Measurements from ENCODE around the gene SEC14L3.
"Not testable (repeated sequence)": the region's sequence is repeated elsewhere in the genome, so short reads cannot be mapped to it uniquely, and the experiment has no call there.

Gene SEC14L3

DNA sequence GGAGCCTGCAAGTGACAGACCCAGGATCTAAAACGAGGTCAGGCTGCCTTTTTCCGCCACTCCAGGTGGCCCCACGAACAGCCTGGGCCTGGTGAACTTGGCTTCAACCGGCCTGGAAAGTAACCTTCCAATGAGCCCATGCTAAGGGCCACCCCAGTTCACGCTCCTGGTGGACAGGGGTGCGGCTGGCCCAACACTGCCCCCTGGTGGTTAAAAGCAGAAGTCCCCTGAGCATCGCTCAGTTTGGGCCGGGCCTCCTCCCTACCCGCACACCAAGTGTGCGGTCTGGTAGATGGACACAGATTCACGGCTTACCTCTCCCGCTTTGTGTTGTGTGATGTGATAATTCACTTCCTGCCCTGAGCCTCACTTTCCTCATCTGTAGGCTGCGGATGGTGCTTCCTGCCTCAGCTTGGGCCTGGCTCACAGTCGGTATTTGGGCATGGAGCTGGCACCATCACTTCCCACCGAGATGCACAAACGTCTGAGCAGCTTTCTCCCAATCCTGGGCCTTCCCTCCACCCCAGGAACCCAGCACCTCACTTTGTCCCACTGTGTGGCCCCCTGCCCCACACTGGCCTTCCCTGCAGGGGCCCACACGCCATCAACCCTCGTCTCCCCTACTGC lies 13.7 kb upstream of the SEC14L3 start:
- no peak for DNase-seq

DNA sequence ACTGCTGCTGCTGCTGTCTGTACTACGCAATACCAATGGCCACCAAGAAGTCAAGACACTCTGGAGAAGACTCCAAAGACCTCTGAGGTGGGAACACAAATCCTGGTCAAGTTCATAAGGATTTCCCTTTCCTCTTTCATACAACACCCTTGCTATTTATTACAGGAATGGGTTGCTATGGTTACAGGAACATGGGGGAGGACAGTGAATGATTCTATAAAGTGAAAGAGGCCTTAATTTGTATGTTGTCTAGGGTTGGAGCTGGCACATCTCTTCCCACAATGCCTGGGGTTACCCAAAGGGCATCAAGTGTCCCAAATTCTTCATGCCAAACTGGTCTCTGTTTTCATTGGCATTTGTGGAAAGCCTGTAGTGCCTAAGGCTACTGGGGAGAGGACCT lies 11.4 kb upstream of the SEC14L3 start:
- DNase-seq: no peak

DNA sequence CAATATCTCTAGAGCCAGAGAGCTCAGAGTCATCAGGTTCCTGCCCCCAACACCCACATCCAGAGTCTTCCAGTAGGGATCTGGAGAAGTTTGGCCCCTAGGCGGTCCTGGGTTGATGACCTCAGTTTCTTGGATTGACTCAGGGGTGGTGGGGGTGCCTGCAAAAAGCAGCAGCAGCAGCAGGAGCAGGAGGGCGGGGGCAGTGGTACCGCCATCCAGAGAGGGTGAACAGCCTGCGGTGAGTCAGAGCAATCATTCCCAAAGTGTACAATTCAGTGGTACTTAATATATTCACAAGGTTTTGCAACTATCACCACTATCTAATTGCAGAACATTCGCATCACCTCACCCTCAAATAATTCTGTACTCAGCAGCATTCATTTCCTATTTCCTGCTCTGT lies 9.9 kb upstream of the SEC14L3 start:
- DNase-seq: no peak

DNA sequence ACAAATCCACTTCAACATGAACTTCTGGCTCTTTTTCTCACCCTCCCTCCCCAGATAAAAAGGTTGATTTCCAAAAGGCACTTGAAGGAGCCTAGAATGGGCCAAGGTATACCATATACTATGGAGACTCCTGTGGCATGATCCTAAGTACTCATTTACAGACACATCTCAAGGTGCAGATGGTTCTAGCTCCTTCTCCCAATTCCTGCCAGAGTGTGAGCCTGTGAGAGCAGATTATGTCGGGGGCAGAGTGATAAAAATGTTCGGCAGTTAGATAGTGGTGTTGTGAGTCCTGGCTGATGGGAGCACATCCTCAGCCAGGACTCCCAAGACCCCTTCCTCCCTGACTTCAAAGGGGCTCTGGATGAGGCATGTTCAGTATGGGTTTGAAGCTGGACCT lies 8.2 kb upstream of the SEC14L3 start:
- DNase-seq: no peak

DNA sequence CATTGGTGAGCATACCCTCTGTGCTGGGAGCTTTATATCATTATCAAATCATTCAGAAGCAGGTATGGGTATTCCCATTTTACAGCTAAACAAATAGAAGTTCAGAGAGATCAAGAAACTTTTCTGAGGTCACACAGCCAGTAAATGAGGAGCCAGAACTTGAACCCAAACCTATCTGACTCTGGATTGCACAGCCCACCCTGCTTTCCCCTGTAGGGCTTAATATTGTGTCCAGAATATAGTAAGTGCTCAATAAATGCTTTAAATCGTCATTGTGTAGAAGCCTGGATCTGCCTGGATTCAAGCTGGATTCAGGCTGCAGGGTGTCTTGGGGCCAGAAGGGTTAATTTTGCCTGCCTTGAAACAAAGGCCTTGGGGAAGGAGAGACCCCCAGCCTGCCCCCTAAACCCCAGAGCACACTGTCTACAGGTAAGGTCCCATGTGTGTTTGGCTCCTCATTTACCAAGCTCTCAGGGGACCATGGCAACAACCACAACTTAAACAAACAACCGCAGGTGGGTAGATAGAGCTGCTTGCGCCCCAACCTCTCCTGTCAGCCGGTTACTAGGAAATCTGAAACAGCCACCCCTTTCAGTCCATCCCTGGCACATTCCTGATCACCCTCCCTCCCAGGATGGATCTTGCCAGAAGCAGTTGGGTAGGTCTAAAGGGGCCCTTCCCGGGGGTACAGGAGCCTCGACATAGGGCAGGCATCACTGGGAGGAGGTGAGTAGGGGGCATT lies 3.0 kb upstream of the SEC14L3 start:
- DNase-seq: no peak

DNA sequence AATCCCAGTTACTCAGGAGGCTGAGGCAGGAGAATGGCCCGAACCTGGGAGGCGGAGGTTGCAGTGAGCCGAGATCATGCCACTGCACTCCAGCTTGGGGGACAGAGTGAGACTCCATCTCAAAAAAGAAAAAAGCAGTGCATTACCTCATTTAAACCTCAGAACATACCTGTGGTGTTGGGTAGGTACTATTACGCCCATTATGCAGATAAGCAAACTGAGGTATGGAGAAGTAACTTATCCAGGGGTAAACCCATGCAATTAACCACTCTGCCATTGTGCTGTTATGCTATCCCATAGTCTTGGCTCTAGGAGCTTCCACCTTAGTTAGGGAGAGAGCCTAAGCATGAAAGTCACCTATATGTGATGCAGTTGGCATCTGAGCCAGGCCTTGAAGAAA lies 2.3 kb upstream of the SEC14L3 start:
- DNase-seq: no peak

DNA sequence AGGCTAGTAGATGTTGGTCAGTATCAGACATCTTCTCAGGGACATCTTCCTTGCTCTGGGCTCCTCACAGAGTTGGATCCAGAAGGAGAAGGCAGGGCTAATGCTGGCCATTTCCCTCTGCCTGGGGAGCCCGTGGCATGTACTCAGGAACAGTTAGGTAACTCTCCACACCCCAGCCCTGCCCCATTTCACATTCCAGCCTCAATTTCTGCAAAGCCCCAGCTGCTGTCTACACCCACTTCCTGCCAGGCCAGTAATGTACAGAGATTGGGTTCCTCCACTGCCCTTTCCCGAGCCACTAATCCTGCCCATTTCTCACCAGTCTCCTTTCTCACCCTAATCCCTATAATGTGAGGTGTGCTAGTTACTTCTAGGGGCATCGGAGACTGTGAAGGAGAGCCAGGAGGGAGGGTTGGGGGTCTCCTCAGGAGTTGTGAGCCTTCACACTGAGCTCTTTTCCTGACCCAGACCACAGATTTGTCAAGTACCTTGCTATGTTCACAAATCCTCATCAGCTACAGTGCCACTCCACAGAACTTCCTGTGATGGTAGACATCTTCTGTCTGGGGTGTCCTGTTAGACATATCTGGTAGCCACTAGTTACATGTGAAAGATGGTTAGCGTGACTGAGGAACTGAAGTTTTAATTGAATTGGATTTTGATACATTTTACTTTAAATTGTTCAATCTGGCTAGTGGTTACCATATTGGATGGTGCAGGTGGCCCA lies 1.3 kb upstream of the SEC14L3 start:
- DNase-seq: no peak

DNA sequence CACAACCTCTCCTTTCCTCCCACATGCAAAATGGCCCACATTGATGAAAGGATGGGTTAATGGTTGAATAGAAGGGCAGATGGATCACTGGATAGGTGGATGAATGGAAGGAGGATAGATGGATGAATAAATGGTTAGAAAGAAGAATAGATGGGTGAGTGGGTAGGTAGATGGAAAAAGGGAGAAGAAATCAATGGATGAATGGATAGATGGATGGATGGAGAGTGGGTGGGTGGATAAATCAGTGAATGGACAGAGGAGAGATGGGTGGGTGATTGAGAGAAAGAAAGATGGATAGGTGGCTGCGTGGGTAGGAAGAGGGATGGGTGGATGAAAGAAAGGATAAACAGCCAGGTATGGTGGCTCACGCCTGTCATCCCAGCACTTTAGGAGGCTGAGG lies 1.2 kb downstream of the SEC14L3 start:
- no peak for DNase-seq

DNA sequence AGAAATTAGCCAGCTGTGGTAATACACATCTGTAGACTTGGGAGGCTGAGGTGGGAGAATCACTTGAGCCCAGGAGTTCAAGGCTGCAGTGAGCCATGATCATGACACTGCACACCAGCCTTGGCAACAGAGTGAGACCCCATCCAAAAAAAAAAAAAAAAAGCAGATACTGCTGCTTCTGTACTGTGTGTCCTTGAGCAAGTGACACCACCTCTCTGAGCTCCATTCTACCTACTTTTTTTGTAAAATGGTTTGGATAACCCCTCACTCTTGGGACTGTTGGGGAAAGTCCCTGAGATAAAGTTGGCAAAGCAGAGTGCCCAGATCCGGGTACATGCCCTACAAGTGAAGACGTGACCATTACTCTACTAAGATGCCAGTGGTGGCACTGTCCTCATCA lies 2.7 kb downstream of the SEC14L3 start:
- DNase-seq: no peak

DNA sequence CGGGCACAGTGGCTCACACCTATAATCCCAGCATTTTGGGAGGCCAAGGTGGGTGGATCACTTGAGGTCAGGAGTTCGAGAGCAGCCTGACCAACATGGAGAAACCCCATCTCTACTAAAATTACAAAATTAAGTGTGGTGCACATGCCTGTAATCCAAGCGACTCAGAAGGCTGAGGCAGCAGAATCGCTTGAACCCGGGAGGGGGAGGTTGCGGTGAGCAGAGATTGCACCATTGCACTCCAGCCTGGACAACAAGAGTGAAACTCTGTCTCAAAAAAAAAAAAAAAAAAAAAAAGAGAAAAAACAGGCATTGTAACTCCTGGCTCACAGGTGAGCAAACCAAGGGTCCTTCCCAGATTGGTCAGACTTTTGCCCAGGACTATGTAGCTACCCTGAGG lies 11.3 kb downstream of the SEC14L3 start:
- not testable (repeated sequence) for DNase-seq

DNA sequence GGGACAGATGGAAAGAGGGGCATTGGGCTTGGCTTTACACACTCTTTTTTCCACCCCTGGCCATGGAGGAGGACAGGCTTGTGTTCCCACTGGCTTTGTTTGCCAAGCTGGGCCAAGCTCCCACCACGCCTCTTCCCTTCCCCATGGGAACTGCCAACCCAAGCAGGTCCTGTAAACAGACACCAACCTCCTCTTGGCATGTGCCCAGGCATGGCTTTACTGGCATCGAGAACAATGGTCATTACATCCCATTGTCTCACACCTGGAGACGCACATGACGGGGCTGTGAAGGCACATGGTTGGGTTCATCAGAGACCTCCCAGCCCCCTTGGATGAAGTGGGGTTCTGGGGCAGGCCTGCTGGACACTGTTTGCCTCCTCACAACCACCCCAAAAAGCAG lies 11.7 kb downstream of the SEC14L3 start:
- no peak for DNase-seq

DNA sequence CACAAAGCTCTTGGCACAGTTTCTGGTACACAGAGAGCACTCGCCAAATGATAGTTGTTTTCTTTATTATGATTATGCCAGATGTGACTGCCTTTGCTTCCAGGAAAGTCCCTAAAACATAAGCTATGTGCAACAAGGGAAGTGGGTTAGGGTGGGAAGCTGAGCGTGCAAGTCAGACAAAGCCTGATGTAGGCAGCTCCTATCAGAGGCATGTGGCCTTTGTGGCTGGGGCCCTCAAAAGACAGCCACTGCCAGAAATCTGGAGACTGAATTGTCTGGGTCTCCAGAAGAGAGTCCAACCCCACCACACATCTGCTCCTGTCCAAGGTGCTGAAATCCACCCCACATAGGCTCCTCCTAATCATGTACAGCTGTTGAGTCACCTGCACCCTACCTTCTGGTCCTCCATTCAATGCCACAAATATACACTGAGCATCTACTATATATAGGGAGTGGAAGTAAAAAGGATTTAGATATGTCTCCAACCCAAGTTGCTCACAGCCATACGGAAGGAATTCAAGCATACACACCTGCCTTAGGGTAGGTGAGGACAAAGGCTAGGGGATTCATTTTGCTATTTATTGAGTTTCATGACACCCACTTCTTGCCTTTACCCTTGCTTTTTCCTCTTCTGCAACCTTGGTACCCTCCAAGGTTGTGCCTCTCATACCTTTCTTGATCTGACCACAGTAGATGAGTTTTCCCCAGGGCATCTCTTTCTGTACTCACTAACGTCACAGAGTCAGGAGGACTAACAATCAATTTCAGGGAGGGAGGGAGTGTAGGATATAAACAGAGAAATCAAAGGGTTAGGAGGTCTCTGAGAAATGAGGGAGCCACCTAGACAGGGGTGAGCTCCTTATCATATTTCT lies 12.4 kb downstream of the SEC14L3 start:
- no peak for DNase-seq

DNA sequence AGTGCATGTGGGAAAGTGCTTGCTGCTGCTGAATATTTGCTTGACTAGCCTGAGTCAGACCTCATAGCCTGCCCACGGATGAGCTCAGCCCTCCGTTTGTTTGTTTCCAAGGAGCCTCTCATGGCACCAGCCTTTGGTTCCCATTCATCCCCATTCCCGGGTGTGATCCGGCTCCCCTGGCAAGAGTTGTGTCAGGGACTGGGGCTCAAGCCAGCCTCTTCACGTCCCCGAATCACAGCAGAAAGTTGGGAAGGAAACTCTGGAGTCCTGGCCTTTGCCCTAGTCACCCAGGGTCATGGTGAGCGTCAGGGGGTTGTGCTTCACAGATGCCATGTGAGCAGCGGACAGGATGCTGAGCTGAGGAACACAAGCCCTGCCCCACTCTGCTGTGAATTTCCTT lies 13.8 kb downstream of the SEC14L3 start:
- DNase-seq: no peak

DNA sequence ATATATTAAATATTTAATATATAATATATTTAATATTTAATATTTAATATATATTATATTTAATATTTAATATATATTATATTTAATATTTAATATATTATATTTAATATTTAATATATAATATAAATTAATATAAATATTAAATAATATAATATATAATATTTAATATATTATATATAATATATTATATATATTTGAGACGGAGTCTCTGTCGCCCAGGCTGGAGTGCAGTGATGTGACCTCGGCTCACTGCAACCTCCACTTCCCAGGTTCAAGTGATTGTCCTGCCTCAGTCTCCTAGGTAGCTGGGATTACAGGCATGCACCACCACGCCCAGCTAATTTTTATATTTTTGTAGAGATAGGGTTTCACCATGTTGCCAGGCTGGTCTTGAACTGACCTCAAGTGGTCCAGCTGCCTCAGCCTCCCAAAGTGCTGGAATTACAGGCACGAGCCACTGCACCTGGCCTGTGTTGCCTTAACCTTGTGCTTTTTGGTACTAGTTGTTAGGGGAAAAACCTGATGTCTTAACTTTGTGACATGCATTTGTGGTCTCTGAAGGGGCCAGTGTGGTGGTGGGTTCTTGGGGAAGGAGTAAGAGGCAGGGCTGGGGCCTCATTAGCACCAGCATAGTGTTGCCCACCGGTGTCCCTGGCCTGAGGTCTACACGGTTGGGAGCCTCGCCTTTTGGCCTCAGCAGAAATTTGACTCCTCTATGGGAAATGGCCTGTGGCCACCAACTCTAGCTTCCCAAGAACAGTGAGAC lies 16.6 kb downstream of the SEC14L3 start:
- no peak for DNase-seq

DNA sequence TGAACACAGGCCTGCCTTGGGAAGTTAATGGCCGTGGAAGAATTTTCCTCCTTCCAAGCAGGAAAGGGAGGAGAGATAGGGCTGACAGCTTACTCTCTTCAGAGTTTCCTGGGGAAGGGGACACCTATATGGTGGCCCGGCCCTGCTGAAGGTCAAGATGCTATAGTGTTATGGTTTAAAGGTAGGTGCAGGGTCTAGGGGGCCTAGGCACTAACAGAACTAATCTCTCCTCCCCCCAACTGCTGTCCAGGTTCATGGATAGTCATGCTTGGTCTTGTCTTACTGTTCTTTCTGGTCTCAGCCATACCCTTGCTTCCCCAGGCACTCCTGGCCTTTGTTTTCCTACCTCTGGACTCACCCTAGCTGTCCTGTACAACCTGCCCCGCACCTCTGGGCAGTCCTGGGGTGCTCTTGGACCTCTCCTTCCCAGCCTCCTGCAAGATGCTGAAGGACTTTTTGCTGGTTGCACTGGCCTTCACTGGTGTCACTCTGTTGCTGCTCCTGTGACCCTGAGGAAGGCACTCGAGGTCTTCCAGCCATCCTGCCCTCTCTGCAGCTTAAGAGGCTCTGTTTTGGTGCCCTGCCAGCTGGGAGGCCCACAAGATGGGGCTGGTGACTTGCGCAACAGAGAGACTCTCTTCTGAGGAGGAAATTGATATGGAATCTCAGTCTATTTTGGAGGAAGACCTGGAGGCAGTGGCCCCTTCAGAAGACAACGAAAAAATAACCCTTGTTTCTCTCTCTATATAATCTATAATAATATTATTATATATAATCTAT lies 17.9 kb downstream of the SEC14L3 start:
- DNase-seq: no peak

DNA sequence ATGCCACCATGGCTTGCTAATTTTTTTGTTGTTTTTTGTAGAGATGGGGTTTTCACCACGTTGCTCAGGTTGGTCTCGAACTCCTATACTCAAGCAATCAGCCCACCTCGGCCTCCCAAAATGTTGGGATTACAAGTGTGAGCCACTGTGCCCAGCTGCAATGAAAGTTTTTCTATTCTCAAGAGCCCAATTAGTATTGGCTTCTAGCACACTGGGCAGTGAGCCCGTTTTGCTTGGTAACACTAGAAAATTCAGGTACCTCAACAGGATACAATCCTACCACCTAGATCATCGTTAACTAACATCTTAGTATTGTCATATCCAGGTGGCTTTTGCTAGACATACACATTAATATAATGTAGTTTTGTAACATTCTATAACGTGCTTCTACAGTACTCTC lies 19.0 kb downstream of the SEC14L3 start:
- no peak for DNase-seq

DNA sequence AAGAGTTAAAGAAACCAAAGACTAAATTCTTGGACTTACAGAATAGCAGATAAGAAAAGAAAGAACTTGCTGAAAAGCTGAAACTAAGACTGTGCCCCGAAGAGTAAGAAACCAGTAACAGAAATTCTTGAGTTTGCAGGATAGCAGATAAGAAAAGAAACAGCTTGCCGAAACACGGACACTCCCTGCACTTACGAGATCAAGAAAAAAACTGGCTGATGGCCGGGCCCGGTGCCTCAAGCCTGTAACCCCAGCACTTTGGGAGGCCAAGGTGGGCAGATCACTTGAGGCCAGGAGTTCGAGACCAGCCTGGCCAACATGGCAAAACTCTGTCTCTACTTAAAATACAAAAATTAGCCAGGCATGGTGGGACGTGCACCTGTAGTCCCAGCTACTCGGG lies 20.3 kb downstream of the SEC14L3 start:
- not testable (repeated sequence) for DNase-seq

DNA sequence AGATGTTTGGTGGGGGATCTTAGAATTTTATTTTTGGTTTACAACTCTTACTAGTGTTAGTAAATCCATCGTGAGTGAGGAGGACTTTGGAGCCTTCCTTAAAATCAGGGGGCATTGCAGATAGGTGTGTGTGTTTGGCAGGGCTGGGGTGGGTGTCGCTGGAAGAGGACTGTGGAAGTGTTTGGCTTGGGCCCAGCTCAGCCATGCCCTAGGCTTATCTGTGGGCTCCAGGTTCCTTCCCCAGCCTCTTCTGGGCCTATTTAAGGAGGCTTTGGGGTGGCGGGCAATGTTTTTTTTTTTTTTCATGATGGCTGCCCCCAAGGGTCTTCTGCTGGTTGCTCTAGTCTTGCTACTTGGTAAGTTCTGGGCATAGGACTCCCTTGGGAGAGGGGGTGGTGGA lies 24.2 kb downstream of the SEC14L3 start:
- DNase-seq: no peak

DNA sequence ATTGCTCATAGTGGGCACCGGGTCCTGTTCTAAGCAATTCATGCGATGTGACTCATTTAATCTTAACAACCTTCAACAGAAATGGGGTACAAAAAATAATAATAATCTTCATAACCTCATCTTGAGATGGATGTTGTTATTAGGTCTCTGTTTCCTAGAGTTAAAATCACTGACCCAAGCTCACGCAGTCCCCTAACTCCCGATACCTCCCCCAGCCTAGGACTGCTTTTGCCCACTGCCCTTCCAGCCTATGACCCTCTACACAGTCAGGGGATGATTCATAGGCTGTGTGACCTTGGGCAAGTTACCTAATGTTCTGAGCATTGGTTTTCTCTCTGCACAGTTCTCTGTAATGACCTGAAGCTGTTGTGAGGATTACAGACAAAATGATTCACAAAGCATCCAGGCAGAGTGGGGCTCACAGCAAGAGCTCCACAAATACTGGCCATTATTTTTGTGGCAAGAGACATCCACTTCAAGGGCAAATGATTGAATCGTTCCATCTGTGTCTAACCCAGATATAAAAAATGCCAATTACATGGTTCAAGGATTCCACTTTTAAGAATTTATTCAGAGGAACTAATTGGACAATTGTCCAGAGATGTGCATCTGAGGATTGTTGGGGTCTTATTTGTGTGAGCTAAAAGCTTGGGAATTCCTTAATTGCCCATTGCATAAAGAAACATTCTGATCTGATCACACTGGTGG lies 26.2 kb downstream of the SEC14L3 start:
- DNase-seq: no peak

DNA sequence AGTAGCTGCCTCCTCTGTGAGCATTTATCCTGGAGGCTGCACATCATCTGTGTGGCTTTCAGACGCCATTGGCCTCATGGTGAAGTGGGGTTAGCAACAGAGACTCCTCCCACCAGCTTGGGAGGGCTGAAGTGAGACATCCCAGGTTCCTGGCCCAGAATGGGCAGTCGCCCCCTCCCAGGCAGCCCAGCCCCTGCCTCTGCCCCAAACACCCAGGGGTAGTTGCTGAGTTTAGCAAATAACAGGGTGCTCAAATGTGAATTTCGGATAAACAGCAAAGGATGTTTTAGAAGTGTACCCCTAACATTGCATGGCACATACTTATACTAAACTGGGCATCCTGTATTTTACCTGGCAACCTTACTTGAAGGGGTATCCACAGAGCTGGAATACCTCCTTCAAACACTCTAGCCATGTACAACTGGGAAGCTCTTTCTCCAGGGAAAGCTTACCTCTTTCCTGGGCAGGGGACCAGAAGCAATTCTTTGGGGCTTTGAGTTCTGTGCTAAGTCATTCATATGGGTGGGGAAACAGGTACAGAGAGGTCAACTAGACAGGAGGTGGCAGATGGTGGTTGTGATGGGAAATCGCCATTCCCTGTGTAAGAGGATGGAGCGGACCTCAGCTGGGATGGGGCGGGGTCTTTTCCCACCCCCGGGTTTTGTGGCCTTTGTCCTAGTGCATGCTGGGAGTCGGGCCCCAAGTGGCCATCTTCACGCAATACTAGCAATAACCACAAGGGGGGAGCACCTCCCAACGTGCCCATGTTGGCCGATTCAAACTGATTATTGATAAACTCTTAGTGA lies 27.0 kb downstream of the SEC14L3 start:
- DNase-seq: peak; percentile 65
